ENCODE results near the gene VASH1.

GRCh38 chr14:76808011-76808410 lies 46.7 kb downstream of the VASH1 start:
- no peak for TF ChIP-seq CTCF (IDR thresholded peaks at IDR 0.05)
- no peak for TF ChIP-seq EP300 (IDR thresholded peaks at IDR 0.05)
